ENCODE results near the gene KCNIP4. TPM values are rescaled to one million over a fixed set of nuclear protein-coding genes. Genes with fewer than 3 reads are reported as not detected.

KCNIP4 gene
- total and polyA plus RNA-seq, 12 donors = 0.44 to 4.1 (median 1.6) TPM

- intact Hi-C loops (cut with DNase I) = loop anchor here in 1 of 2 donors (10.0 kb wide), 1 partner anchor 590 kb away; no protein-coding TSS in a partner anchor
- TF ChIP-seq CTCF (IDR thresholded peaks at IDR 0.05) = no peak
- TF ChIP-seq POLR2A (IDR thresholded peaks at IDR 0.05) = no peak
- H3K4me1 ChIP-seq (replicated peaks in 1 of 2) = no peaks in the 10 kb centered on the region
- DNase-seq = no peak
- H3K27me3 ChIP-seq = no peaks in the 10 kb centered on the region
- H3K36me3 ChIP-seq (replicated peaks in 1 of 2) = no peaks in the 10 kb centered on the region
- H3K9me3 ChIP-seq (replicated peaks in 1 of 3) = no peaks in the 10 kb centered on the region
- no peak overlapping the region for H3K27ac ChIP-seq
- 74 to 83% (median 78%) methylated on average over 9 of the region's 9 CpGs for WGBS, 4 donors
- no peak overlapping the region for H3K4me3 ChIP-seq
Observed at GRCh38 chr4:21795091-21795490, 153.5 kb downstream of the KCNIP4 start.

- no peaks in the 10 kb centered on the region for H3K36me3 ChIP-seq (replicated peaks in 1 of 2)
- H3K4me1 ChIP-seq (replicated peaks in 1 of 2) = no peaks in the 10 kb centered on the region
- no peak for TF ChIP-seq POLR2A (IDR thresholded peaks at IDR 0.05)
- no peak for TF ChIP-seq CTCF (IDR thresholded peaks at IDR 0.05)
- H3K4me3 ChIP-seq = no peak overlapping the region
- intact Hi-C loops (cut with DNase I) = loop anchor here (5.0 to 10.0 kb wide), 2 partner anchors 592 to 900 kb away; partner anchors contain the start of gene GBA3 (in 1 of the 2)
- no peaks in the 10 kb centered on the region for H3K9me3 ChIP-seq (replicated peaks in 1 of 3)
- H3K27me3 ChIP-seq = no peaks in the 10 kb centered on the region
- DNase-seq = no peak
- no peak overlapping the region for H3K27ac ChIP-seq
Observed at GRCh38 chr4:21792736-21793135, 155.8 kb downstream of the KCNIP4 start.

- Histone ChIP-seq H3K4me3 (no peak overlapping the region), H3K4me1 (replicated peaks in 1 of 2) (no peaks in the 10 kb centered on the region), H3K27ac (no peak overlapping the region), H3K36me3 (replicated peaks in 1 of 2) (no peaks in the 10 kb centered on the region), H3K27me3 (no peaks in the 10 kb centered on the region), H3K9me3 (replicated peaks in 1 of 3) (no peaks in the 10 kb centered on the region)
- intact Hi-C loops (cut with DNase I) = loop anchor here (5.0 to 10.0 kb wide), 2 partner anchors 594 to 902 kb away; partner anchors contain the start of gene GBA3 (in 1 of the 2)
- TF ChIP-seq POLR2A (IDR thresholded peaks at IDR 0.05) = no peak
- peak; percentile 17 to 56 (median 47) for TF ChIP-seq CTCF (IDR thresholded peaks at IDR 0.05)
- no peak for DNase-seq
- 26 to 39% (median 34%) methylated on average over 4 of the region's 4 CpGs for WGBS, 4 donors
Observed at GRCh38 chr4:21790438-21791029, 158.0 kb downstream of the KCNIP4 start.

GRCh38 chr4:21780148-21780547 lies 168.4 kb downstream of the KCNIP4 start:
- Histone ChIP-seq H3K36me3 (replicated peaks in 1 of 2) (no peaks in the 10 kb centered on the region), H3K27me3 (no peaks in the 10 kb centered on the region), H3K27ac (no peak overlapping the region), H3K9me3 (replicated peaks in 1 of 3) (no peaks in the 10 kb centered on the region), H3K4me1 (replicated peaks in 1 of 2) (no peaks in the 10 kb centered on the region), H3K4me3 (no peak overlapping the region)
- TF ChIP-seq CTCF (IDR thresholded peaks at IDR 0.05) = no peak
- no peak for TF ChIP-seq POLR2A (IDR thresholded peaks at IDR 0.05)
- intact Hi-C loops (cut with DNase I) = no loop called here
- DNase-seq = no peak
